Peyer's patch (tissue), 4 donors: Measurements from ENCODE around the gene DYNLT4.

Source experiments
- POLR2A ChIP-seq, 2 donors: fragments of 450-650 bp; IDR thresholded peaks; one replicate each; pipeline ENCODE4 v1.5.1; 2017; ENCODE audit warnings: antibody characterized with exemption in 2 of 2, mild to moderate bottlenecking in 2 of 2, moderate library complexity in 2 of 2
- TF ChIP-seq, protein P1 (sequence below), 6 experiments: fragments of 450-650 bp in 4 of 6; fragments of 200-600 bp in 2 of 6; sonication (generic) in 1 of 6; IDR thresholded peaks; one replicate each; pipeline ENCODE4 v1.5.1; 2017 to 2019; ENCODE audit warnings: antibody characterized with exemption in 6 of 6, mild to moderate bottlenecking in 3 of 6, moderate library complexity in 1 of 6

DNA sequence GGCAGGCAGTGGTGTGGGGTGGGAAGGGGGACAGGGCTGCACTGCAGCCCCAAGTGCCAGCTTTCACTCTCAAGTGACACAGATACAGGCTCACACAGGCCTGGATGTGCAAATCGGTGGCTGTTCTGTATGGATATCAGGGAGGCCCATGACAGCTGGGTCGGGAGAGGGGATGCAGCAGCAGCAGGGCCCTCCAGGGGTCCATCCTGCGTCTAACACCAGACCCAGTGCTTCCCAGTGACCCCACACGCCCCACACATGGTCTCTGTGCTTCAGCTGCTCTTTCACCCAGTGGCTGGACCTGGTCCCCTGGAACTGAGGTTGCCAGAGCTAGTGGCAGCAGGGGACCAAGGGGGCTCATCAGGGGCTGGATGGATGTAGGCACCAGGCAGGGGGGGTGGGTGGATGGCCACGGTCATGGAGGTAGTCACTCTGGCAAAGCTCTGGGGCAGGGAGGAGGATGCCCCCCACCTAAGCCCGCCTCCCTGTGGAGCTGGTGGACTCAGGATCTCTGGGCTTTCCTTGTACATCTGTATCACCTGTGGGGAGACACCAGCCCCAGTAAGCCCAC lies 15.1 kb upstream of the DYNLT4 start:
- TF ChIP-seq, protein P1, sequence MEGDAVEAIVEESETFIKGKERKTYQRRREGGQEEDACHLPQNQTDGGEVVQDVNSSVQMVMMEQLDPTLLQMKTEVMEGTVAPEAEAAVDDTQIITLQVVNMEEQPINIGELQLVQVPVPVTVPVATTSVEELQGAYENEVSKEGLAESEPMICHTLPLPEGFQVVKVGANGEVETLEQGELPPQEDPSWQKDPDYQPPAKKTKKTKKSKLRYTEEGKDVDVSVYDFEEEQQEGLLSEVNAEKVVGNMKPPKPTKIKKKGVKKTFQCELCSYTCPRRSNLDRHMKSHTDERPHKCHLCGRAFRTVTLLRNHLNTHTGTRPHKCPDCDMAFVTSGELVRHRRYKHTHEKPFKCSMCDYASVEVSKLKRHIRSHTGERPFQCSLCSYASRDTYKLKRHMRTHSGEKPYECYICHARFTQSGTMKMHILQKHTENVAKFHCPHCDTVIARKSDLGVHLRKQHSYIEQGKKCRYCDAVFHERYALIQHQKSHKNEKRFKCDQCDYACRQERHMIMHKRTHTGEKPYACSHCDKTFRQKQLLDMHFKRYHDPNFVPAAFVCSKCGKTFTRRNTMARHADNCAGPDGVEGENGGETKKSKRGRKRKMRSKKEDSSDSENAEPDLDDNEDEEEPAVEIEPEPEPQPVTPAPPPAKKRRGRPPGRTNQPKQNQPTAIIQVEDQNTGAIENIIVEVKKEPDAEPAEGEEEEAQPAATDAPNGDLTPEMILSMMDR (IDR thresholded peaks at IDR 0.05), result no peak
- TF ChIP-seq POLR2A (IDR thresholded peaks at IDR 0.05), result no peak
